HFFc6 (cell line): ENCODE measurements around the gene NAA38. TPM values are rescaled to one million over a fixed set of nuclear protein-coding genes. Genes with fewer than 3 reads are reported as not detected.
A peak's percentile ranks its signal among the peaks of the same experiment; 100 is the strongest.

Experiments
- DNase-seq: peaks from one replicate; pipeline ENCODE4 v3.0.0-alpha.2; 2018
- H3K27ac Mint-ChIP-seq: 2 replicates; pipeline ENCODE4 v1.8.0; 2020; ENCODE audit warnings: mild to moderate bottlenecking, mixed read lengths
- H3K27me3 Mint-ChIP-seq: 2 replicates; pipeline ENCODE4 v1.8.0; 2021; ENCODE audit warnings: mild to moderate bottlenecking, moderate library complexity, mixed read lengths; ENCODE audit not compliant: insufficient read depth
- H3K36me3 Mint-ChIP-seq: 2 replicates; pipeline ENCODE4 v1.8.0; 2021; ENCODE audit warnings: low read depth, mixed read lengths
- H3K4me1 Mint-ChIP-seq: 2 replicates; pipeline ENCODE4 v1.8.0; 2020; ENCODE audit warnings: low read depth, mixed read lengths
- H3K4me3 Mint-ChIP-seq: 2 replicates; pipeline ENCODE4 v1.8.0; 2020; ENCODE audit warnings: mild to moderate bottlenecking, moderate library complexity, mixed read lengths
- H3K9me3 Mint-ChIP-seq: 2 replicates; pipeline ENCODE4 v1.8.0; 2020; ENCODE audit warnings: mild to moderate bottlenecking, mixed read lengths
- CTCF ChIP-seq: fragments of 200-600 bp; sonication (generic); IDR thresholded peaks from 2 replicates; pipeline ENCODE4 v1.5.0; 2021; ENCODE audit warnings: antibody characterized with exemption, mild to moderate bottlenecking
- total RNA-seq, 6 experiments: library from RNA; stranded (reverse); fragmentation: NEBNext Ultra II Directional; extraction: Animal tissue kit (Norgen Biotek cat#: 25700); gene quantifications; 2 replicates in 1 of 6; 3 replicates in 5 of 6; pipeline ENCODE4 v1.2.3, GENCODE V29; 2021

Gene NAA38
- total RNA-seq, 6 experiments from 2014 or later, result 104 to 122 (median 107) TPM

GRCh38 chr17:7857713-7858521 lies 558 bp upstream of the NAA38 start, which contains the start of gene CYB5D1:
TSS of gene CYB5D1 (plus strand) at chr17:7858003. CDS start at chr17:7858135, 132 bp downstream.
- Mint-ChIP-seq H3K27me3 (peaks cover 5% of the 10 kb centered on the region), H3K9me3 (no peaks in the 10 kb centered on the region), H3K36me3 (peaks cover 5% of the 10 kb centered on the region; the same call in 1 of the 2 replicates), H3K27ac (no peak within 1 kb of the TSS), H3K4me3 (no peak within 1 kb of the TSS), H3K4me1 (peaks cover 4% of the 10 kb centered on the region; the same call in 1 of the 2 replicates)
- TF ChIP-seq CTCF, result no peak
- peak; percentile 92 for DNase-seq

GRCh38 chr17:7856011-7856810 lies 1.1 kb downstream of the NAA38 start:
- Mint-ChIP-seq H3K9me3 (no peaks in the 10 kb centered on the region), H3K27ac (no peak overlapping the region), H3K4me1 (no peaks in the 10 kb centered on the region), H3K36me3 (peaks cover 14% of the 10 kb centered on the region; the same call in 1 of the 2 replicates), H3K27me3 (peaks cover 2% of the 10 kb centered on the region), H3K4me3 (no peak overlapping the region)
- no peak for TF ChIP-seq CTCF
- DNase-seq, result no peak

- peaks cover 2% of the 10 kb centered on the region for H3K27me3 Mint-ChIP-seq
- TF ChIP-seq CTCF, result no peak
- DNase-seq, result no peak
Observed at GRCh38 chr17:7855660-7856010, 1.7 kb downstream of the NAA38 start.

GRCh38 chr17:7854851-7855659 lies 2.3 kb downstream of the NAA38 start, which contains the start of gene TMEM88:
TSS of gene TMEM88 (plus strand) at chr17:7855066. CDS start at chr17:7855075, 9 bp downstream.
- TF ChIP-seq CTCF, result no peak
- H3K36me3 Mint-ChIP-seq, result peaks cover 14% of the 10 kb centered on the region; the same call in 1 of the 2 replicates
- no peak within 1 kb of the TSS; the same call in 1 of the 2 replicates for H3K27ac Mint-ChIP-seq
- H3K9me3 Mint-ChIP-seq, result no peaks in the 10 kb centered on the region
- DNase-seq, result no peak
- peak within 1 kb of the TSS; percentile 41; the same call in 1 of the 2 replicates for H3K4me3 Mint-ChIP-seq
- H3K4me1 Mint-ChIP-seq, result no peaks in the 10 kb centered on the region
- peaks cover 2% of the 10 kb centered on the region for H3K27me3 Mint-ChIP-seq

More at GRCh38 chr17:7855660-7856010, 1.7 kb downstream of the NAA38 start:
- Mint-ChIP-seq H3K36me3 (peaks cover 14% of the 10 kb centered on the region; the same call in 1 of the 2 replicates), H3K4me1 (no peaks in the 10 kb centered on the region), H3K9me3 (no peaks in the 10 kb centered on the region), H3K27ac (no peak overlapping the region), H3K4me3 (no peak overlapping the region)
